Measurements from ENCODE around the gene CNTNAP2.

CNTNAP2 gene

GRCh38 chr7:148135116-148135515, 2018.5 kb downstream of the CNTNAP2 start:
- DNase-seq = no peak

- DNase-seq = no peak
These were observed 2019.4 kb downstream of the CNTNAP2 start for GRCh38 chr7:148135997-148136396.

GRCh38 chr7:148142660-148143248, 2026.2 kb downstream of the CNTNAP2 start:
- DNase-seq = no peak

- no peak for DNase-seq
These were observed 2028.2 kb downstream of the CNTNAP2 start for GRCh38 chr7:148144827-148145226.

GRCh38 chr7:148146346-148146745, 2029.7 kb downstream of the CNTNAP2 start:
- no peak for DNase-seq

- DNase-seq = no peak
These were observed 2030.8 kb downstream of the CNTNAP2 start for GRCh38 chr7:148147438-148147837.

- DNase-seq = no peak
These were observed 2031.9 kb downstream of the CNTNAP2 start for GRCh38 chr7:148148456-148148855.

GRCh38 chr7:148149730-148150129, 2033.1 kb downstream of the CNTNAP2 start:
- DNase-seq = no peak

GRCh38 chr7:148151778-148152177, 2035.2 kb downstream of the CNTNAP2 start:
- no peak for DNase-seq

GRCh38 chr7:148153616-148154284, 2037.1 kb downstream of the CNTNAP2 start:
- DNase-seq = no peak

GRCh38 chr7:148155000-148155399, 2038.4 kb downstream of the CNTNAP2 start:
- no peak for DNase-seq

- DNase-seq = no peak
These were observed 2039.2 kb downstream of the CNTNAP2 start for GRCh38 chr7:148155826-148156225.

- DNase-seq = no peak
These were observed 2039.6 kb downstream of the CNTNAP2 start for GRCh38 chr7:148156233-148156632.

- DNase-seq = no peak
These were observed 2042.7 kb downstream of the CNTNAP2 start for GRCh38 chr7:148159331-148159730.

- DNase-seq = no peak
These were observed 2045.2 kb downstream of the CNTNAP2 start for GRCh38 chr7:148161776-148162175.

- DNase-seq = no peak
These were observed 2046.2 kb downstream of the CNTNAP2 start for GRCh38 chr7:148162808-148163207.

GRCh38 chr7:148163246-148163645, 2046.6 kb downstream of the CNTNAP2 start:
- no peak for DNase-seq

GRCh38 chr7:148172920-148173319, 2056.3 kb downstream of the CNTNAP2 start:
- DNase-seq = no peak

- no peak for DNase-seq
These were observed 2056.8 kb downstream of the CNTNAP2 start for GRCh38 chr7:148173369-148173768.

GRCh38 chr7:148174376-148174775, 2057.8 kb downstream of the CNTNAP2 start:
- DNase-seq = no peak

- no peak for DNase-seq
These were observed 2058.9 kb downstream of the CNTNAP2 start for GRCh38 chr7:148175512-148175911.

- no peak for DNase-seq
These were observed 2061.4 kb downstream of the CNTNAP2 start for GRCh38 chr7:148177972-148178371.

- no peak for DNase-seq
These were observed 2063.5 kb downstream of the CNTNAP2 start for GRCh38 chr7:148180075-148180474.

GRCh38 chr7:148182264-148182663, 2065.7 kb downstream of the CNTNAP2 start:
- DNase-seq = no peak

- DNase-seq = no peak
These were observed 2068.4 kb downstream of the CNTNAP2 start for GRCh38 chr7:148185041-148185440.

All from NCI-H2171 (cell line).